OCI-LY1 (cell line): Measurements from ENCODE around the gene PYGM.
A peak's percentile ranks its signal among the peaks of the same experiment; 100 is the strongest.

ENCODE experiments used
- H2AFZ ChIP-seq: fragments of 200-600 bp; sonication (generic), shearing (Covaris generic); 2 replicates; pipeline ENCODE4 v1.6.0; 2014; ENCODE audit warnings: antibody characterized with exemption, mild to moderate bottlenecking, low read length
- H3F3A ChIP-seq: fragments of 200-600 bp; sonication (generic), shearing (Covaris generic); 2 replicates; pipeline ENCODE4 v1.6.0; 2014; ENCODE audit warnings: mild to moderate bottlenecking, antibody characterized with exemption, low read length, moderate library complexity; ENCODE audit not compliant: insufficient read depth
- H3K27ac ChIP-seq: fragments of 200-600 bp; sonication (generic); 2 replicates; pipeline ENCODE4 v1.5.1; 2014; ENCODE audit warnings: low read length, mixed run types, mild to moderate bottlenecking, low read depth; ENCODE audit not compliant: poor library complexity, severe bottlenecking
- H3K27me3 ChIP-seq: fragments of 200-600 bp; sonication (generic); 2 replicates; pipeline ENCODE4 v1.6.0; 2014; ENCODE audit warnings: antibody characterized with exemption, mild to moderate bottlenecking, low read length, moderate library complexity; ENCODE audit not compliant: insufficient read depth
- H3K36me3 ChIP-seq: fragments of 200-600 bp; sonication (generic); 2 replicates; pipeline ENCODE4 v1.6.1; 2014; ENCODE audit warnings: mild to moderate bottlenecking, antibody characterized with exemption, low read length, moderate library complexity, mixed read lengths; ENCODE audit not compliant: insufficient read depth
- H3K4me1 ChIP-seq: fragments of 200-600 bp; sonication (generic); 2 replicates; pipeline ENCODE4 v1.5.1; 2014; ENCODE audit warnings: mild to moderate bottlenecking, low read length, moderate library complexity; ENCODE audit not compliant: insufficient read depth, severe bottlenecking
- H3K4me2 ChIP-seq: fragments of 200-600 bp; sonication (generic), shearing (Covaris generic); 2 replicates; pipeline ENCODE4 v1.6.1; 2014; ENCODE audit warnings: low read length
- H3K4me3 ChIP-seq: fragments of 200-600 bp; sonication (generic); 2 replicates; pipeline ENCODE4 v1.5.1; 2014; ENCODE audit warnings: low read length, low read depth, mild to moderate bottlenecking, mixed read lengths; ENCODE audit not compliant: poor library complexity, severe bottlenecking
- H3K79me2 ChIP-seq: fragments of 200-600 bp; shearing (Covaris generic); 2 replicates; pipeline ENCODE4 v1.6.1; 2016; ENCODE audit warnings: mixed run types, low read length, mixed read lengths; ENCODE audit not compliant: insufficient read depth
- H3K9ac ChIP-seq: fragments of 200-600 bp; sonication (generic), shearing (Covaris generic); 2 replicates; pipeline ENCODE4 v1.6.1; 2014; ENCODE audit warnings: mild to moderate bottlenecking, low read length, mixed read lengths
- H3K9me2 ChIP-seq: fragments of 200-600 bp; sonication (generic), shearing (Covaris generic); 2 replicates; pipeline ENCODE4 v1.6.1; 2014; ENCODE audit warnings: low read depth, mild to moderate bottlenecking, low read length, mixed read lengths
- H3K9me3 ChIP-seq: fragments of 200-600 bp; shearing (Covaris generic); 2 replicates; pipeline ENCODE4 v1.6.1; 2014; ENCODE audit warnings: low read length, mixed read lengths
- H4K20me1 ChIP-seq: fragments of 200-600 bp; sonication (generic), shearing (Covaris generic); 2 replicates; pipeline ENCODE4 v1.6.0; 2016; ENCODE audit warnings: mild to moderate bottlenecking, low read length; ENCODE audit not compliant: insufficient read depth
- CTCF ChIP-seq: fragments of 200-600 bp; sonication (generic), shearing (Covaris generic); IDR thresholded peaks from 2 replicates; pipeline ENCODE4 v1.5.1; 2017; ENCODE audit warnings: mild to moderate bottlenecking, antibody characterized with exemption, low read length, moderate library complexity, mixed read lengths
- EZH2 ChIP-seq: fragments of 200-600 bp; sonication (generic), shearing (Covaris generic); IDR thresholded peaks from 2 replicates; pipeline ENCODE4 v1.8.0; 2017; ENCODE audit warnings: borderline replicate concordance, mixed run types, mild to moderate bottlenecking, antibody characterized with exemption, low read length, moderate library complexity, mixed read lengths

The PYGM gene

GRCh38 chr11:64742889-64743590 is 16.7 kb downstream of the PYGM start:
- Histone ChIP-seq H3K36me3 (no peaks in the 10 kb centered on the region), H3K4me1 (peaks cover 35% of the 10 kb centered on the region), H3F3A (no peaks in the 10 kb centered on the region), H3K4me3 (peak overlapping the region; percentile 60), H3K27ac (no peak overlapping the region), H3K9ac (peak overlapping the region; percentile 78), H3K4me2 (peak overlapping the region; percentile 98), H3K79me2 (no peaks in the 10 kb centered on the region), H2AFZ (no peak overlapping the region), H4K20me1 (no peaks in the 10 kb centered on the region), H3K27me3 (no peaks in the 10 kb centered on the region), H3K9me3 (no peaks in the 10 kb centered on the region), H3K9me2 (no peaks in the 10 kb centered on the region)
- no peak for TF ChIP-seq EZH2
- peak; percentile 73 for TF ChIP-seq CTCF

DNA sequence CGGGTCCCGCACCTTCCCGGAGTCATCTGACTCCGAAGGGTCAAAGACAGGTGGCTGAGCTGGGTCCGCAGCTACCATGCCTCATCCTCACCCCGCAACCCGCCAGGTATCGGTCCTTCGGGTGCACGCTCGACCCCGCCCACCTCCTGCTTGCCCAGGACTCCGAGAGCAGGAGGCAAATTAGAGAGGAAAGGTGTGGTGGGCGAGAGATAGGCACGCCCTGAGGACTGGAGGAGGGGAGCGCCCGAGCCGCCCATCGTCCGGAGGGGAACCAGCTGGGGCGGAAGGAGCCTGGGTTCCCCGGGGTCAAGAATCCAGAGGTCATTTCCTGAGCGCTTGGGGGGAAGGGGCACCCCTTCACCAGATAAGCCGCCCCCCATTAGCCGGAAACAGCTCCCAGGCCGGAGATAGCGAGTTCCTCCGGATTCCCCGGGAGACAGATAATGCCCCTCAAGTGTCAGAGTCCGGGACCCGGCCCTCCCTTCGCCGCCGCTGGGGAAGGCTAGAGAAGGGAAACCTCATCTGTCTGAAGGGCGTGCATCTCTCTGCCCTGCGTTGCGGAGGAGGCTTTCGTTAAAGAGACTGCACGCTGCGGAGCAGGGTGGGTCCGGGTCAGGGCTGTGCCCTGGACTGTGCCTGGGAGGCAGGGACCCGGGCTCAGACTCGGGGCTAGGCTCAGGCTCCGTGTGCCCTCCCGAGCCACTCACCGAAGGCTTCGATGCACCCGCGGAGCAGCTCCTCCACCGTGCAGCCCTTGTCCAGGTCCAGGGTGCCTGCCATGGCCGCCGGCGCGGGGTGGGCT is 17.5 kb downstream of the PYGM start:
- Histone ChIP-seq H2AFZ (no peak overlapping the region), H3K9me2 (no peaks in the 10 kb centered on the region), H3F3A (no peaks in the 10 kb centered on the region), H4K20me1 (no peaks in the 10 kb centered on the region), H3K4me2 (peak overlapping the region; percentile 98), H3K4me3 (peak overlapping the region; percentile 60), H3K27ac (peak overlapping the region; percentile 18), H3K9ac (peak overlapping the region; percentile 78; the same call in 1 of the 2 replicates), H3K79me2 (no peaks in the 10 kb centered on the region), H3K36me3 (no peaks in the 10 kb centered on the region), H3K4me1 (peaks cover 35% of the 10 kb centered on the region), H3K9me3 (no peaks in the 10 kb centered on the region), H3K27me3 (no peaks in the 10 kb centered on the region)
- TF ChIP-seq CTCF (no peak), EZH2 (no peak)

DNA sequence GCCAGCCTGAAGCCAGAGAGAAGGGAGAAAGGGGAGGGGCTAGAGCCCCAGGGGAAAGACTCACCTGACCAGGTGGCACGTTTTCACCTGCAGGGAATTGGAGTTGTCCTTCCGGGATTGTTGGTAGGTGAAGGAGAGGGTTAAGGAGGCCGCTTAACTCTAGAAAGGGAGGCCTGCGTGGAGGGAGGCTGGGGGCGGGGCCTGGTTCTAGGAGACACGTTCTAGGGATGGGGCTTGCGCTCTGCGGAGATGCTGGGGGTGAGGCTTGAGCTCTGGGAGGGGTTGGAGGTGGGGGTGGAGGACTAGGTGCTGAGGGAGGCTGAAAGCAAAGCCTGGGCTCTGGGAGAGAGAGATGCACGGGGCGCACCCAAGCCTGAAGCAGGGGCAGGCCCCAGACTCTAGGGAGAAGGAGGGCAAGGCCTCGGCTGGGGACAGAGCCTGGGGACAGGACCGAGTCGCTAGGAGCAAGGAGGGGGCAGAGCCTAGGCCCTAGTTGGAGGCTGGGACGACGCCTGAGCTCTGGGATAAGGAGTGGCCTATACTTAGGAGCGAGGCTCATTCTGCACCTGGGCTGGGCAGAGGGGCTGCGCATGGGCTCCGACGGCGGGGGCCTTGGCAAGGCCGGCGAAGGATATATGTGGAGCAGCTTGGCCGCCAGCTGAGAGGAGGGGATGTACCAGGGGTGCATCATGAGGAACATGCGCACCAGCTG is 18.2 kb downstream of the PYGM start:
- Histone ChIP-seq H3F3A (no peaks in the 10 kb centered on the region), H4K20me1 (no peaks in the 10 kb centered on the region), H3K36me3 (no peaks in the 10 kb centered on the region), H3K79me2 (no peaks in the 10 kb centered on the region), H3K9me2 (no peaks in the 10 kb centered on the region), H3K9ac (no peak overlapping the region; the same call in 1 of the 2 replicates), H2AFZ (no peak overlapping the region), H3K4me1 (peaks cover 35% of the 10 kb centered on the region), H3K27ac (no peak overlapping the region), H3K4me2 (peak overlapping the region; percentile 98), H3K27me3 (no peaks in the 10 kb centered on the region), H3K4me3 (peak overlapping the region; percentile 60), H3K9me3 (no peaks in the 10 kb centered on the region)
- TF ChIP-seq CTCF: no peak
- TF ChIP-seq EZH2: no peak
